CD14-positive monocyte (primary cell): ENCODE results near the gene DNAJC12. TPM values are rescaled to one million over a fixed set of nuclear protein-coding genes. Genes with fewer than 3 reads are reported as not detected.

ENCODE experiments used
- DNase-seq, 3 donors: peaks; one replicate each; pipeline ENCODE4 v3.0.0-alpha.2; 2011 to 2022
- H2AFZ ChIP-seq: 2 replicates; pipeline ENCODE4 v1.6.0; 2012; ENCODE audit warnings: mild to moderate bottlenecking, low read depth, low read length, inconsistent platforms; ENCODE audit not compliant: insufficient read depth, poor library complexity, severe bottlenecking
- H3K27ac ChIP-seq, 2 donors: 1 replicate in 1 of 2; 2 replicates in 1 of 2; pipeline ENCODE4 v1.5.1; 2012 to 2013; ENCODE audit warnings: low read length in 2 of 2, control low read depth in 1 of 2, inconsistent platforms in 1 of 2, low read depth in 1 of 2, mild to moderate bottlenecking in 1 of 2
- H3K27me3 ChIP-seq, 2 donors: one replicate each; pipeline versions ENCODE4 v1.6.0 to v1.6.1; 2011 to 2013; ENCODE audit warnings: low read length in 2 of 2; ENCODE audit not compliant: control insufficient read depth in 2 of 2, insufficient read depth in 2 of 2
- H3K36me3 ChIP-seq, 2 donors: replicated peaks in 1 of 2; 1 replicate in 1 of 2; 2 replicates in 1 of 2; pipeline versions ENCODE4 v1.5.1 to v1.6.1; 2012 to 2013; ENCODE audit warnings: low read length in 2 of 2, control low read depth in 1 of 2, inconsistent platforms in 1 of 2, mild to moderate bottlenecking in 1 of 2; ENCODE audit not compliant: insufficient read depth in 2 of 2, control insufficient read depth in 1 of 2
- H3K4me1 ChIP-seq, 2 donors: 1 replicate in 1 of 2; 2 replicates in 1 of 2; pipeline versions ENCODE4 v1.5.1 to v1.6.1; 2012 to 2013; ENCODE audit warnings: low read length in 2 of 2, control low read depth in 1 of 2, inconsistent platforms in 1 of 2, mild to moderate bottlenecking in 1 of 2, moderate library complexity in 1 of 2; ENCODE audit not compliant: insufficient read depth in 2 of 2, control insufficient read depth in 1 of 2
- H3K4me2 ChIP-seq: replicated peaks from 2 replicates; pipeline ENCODE3; 2012; ENCODE audit warnings: low read length, moderate library complexity, mild to moderate bottlenecking; ENCODE audit not compliant: poor library complexity, severe bottlenecking; ENCODE audit errors: extremely low read depth
- H3K4me3 ChIP-seq, 3 experiments: fragments of 200-600 bp in 1 of 3; sonication (generic) in 1 of 3; replicated peaks in 1 of 3; 1 replicate in 2 of 3; 2 replicates in 1 of 3; pipeline ENCODE4 v1.5.1; 2011 to 2013; ENCODE audit warnings: low read length in 3 of 3, mild to moderate bottlenecking in 3 of 3, control low read depth in 2 of 3, low read depth in 2 of 3, inconsistent platforms in 1 of 3, moderate library complexity in 1 of 3
- H3K79me2 ChIP-seq: 2 replicates; pipeline ENCODE4 v1.6.0; 2012; ENCODE audit warnings: mild to moderate bottlenecking, control low read depth, inconsistent platforms, low read length, moderate library complexity; ENCODE audit not compliant: insufficient read depth
- H3K9ac ChIP-seq: 2 replicates; pipeline ENCODE4 v1.6.0; 2017; ENCODE audit warnings: low read length, mild to moderate bottlenecking; ENCODE audit not compliant: insufficient read depth, poor library complexity, severe bottlenecking
- H3K9me3 ChIP-seq, 2 donors: replicated peaks in 1 of 2; 1 replicate in 1 of 2; 2 replicates in 1 of 2; pipeline versions ENCODE4 v1.5.1 to v1.6.1; 2012 to 2013; ENCODE audit warnings: low read length in 2 of 2, control low read depth in 1 of 2; ENCODE audit not compliant: control insufficient read depth in 1 of 2, insufficient read depth in 1 of 2
- H4K20me1 ChIP-seq: 2 replicates; pipeline ENCODE4 v1.6.0; 2012; ENCODE audit warnings: mild to moderate bottlenecking, low read length, control low read depth, moderate library complexity; ENCODE audit not compliant: insufficient read depth
- H3K27ac Mint-ChIP-seq, 7 donors: one replicate each; pipeline ENCODE4 v1.8.0; 2020; ENCODE audit warnings: mild to moderate bottlenecking in 7 of 7, mixed read lengths in 7 of 7, moderate library complexity in 6 of 7, inconsistent platforms in 2 of 7
- H3K27me3 Mint-ChIP-seq, 3 donors: one replicate each; pipeline ENCODE4 v1.8.0; 2021 to 2022; ENCODE audit warnings: low read depth in 3 of 3, mild to moderate bottlenecking in 3 of 3, mixed read lengths in 3 of 3, moderate library complexity in 3 of 3, inconsistent platforms in 1 of 3
- H3K36me3 Mint-ChIP-seq, 2 donors: one replicate each; pipeline ENCODE4 v1.8.0; 2020; ENCODE audit warnings: mixed read lengths in 2 of 2, inconsistent platforms in 1 of 2, mild to moderate bottlenecking in 1 of 2
- H3K4me1 Mint-ChIP-seq: one replicate; pipeline ENCODE4 v1.8.0; 2020; ENCODE audit warnings: mild to moderate bottlenecking, mixed read lengths
- H3K4me3 Mint-ChIP-seq, 2 donors: one replicate each; pipeline ENCODE4 v1.8.0; 2020; ENCODE audit warnings: mild to moderate bottlenecking in 2 of 2, mixed read lengths in 2 of 2, moderate library complexity in 1 of 2
- H3K9me3 Mint-ChIP-seq, 7 donors: one replicate each; pipeline ENCODE4 v1.8.0; 2020 to 2022; ENCODE audit warnings: mixed read lengths in 7 of 7, mild to moderate bottlenecking in 6 of 7, moderate library complexity in 6 of 7, inconsistent platforms in 2 of 7
- WGBS: methylation state at CpG from one replicate; pipeline ENCODE4 v1.1.5; 2013; ENCODE audit warnings: missing lambda C conversion rate; ENCODE audit not compliant: insufficient coverage; 5-methylcytosine and 5-hydroxymethylcytosine counted together
- intact Hi-C, 2 donors: fragments of 100-400 bp; cut with micrococcal nuclease; formaldehyde crosslinking; loops; one replicate each; pipeline versions ENCODE4 v1.15.0 to v1.15.1; 2023
- polyA plus RNA-seq, 3 donors: library from polyadenylated mRNA; depleted of rRNA in 1 of 3; unstranded in 2 of 3; stranded (reverse) in 1 of 3; fragments of 300-500 nt in 2 of 3; fragments of >200 nt in 1 of 3; fragmentation: Illumina TruSeq in 2 of 3; gene quantifications; 1 replicate in 2 of 3; 2 replicates in 1 of 3; pipeline ENCODE4 v1.2.3, GENCODE V29; 2012 to 2021
- TF ChIP-seq, protein P1 (sequence below): fragments of 200-600 bp; IDR thresholded peaks from one replicate; pipeline ENCODE4 v1.8.0; 2022; ENCODE audit warnings: antibody characterized with exemption, mild to moderate bottlenecking

The DNAJC12 gene
- polyA plus RNA-seq, 3 donors, result not detected

GRCh38 chr10:67793313-67793712 is 44.7 kb downstream of the DNAJC12 start:
- no peaks in the 10 kb centered on the region for H3K36me3 ChIP-seq
- no peak overlapping the region for H3K4me3 Mint-ChIP-seq
- H3K36me3 Mint-ChIP-seq, result no peaks in the 10 kb centered on the region
- H3K27me3 ChIP-seq, result no peaks in the 10 kb centered on the region
- no peaks in the 10 kb centered on the region for H3K9me3 ChIP-seq
- intact Hi-C loops, result no loop called here
- no peak overlapping the region for H2AFZ ChIP-seq
- H3K4me2 ChIP-seq, result no peak overlapping the region
- H3K4me1 Mint-ChIP-seq, result peaks cover 31% of the 10 kb centered on the region
- no peaks in the 10 kb centered on the region for H3K9me3 Mint-ChIP-seq
- H4K20me1 ChIP-seq, result no peaks in the 10 kb centered on the region
- H3K79me2 ChIP-seq, result no peaks in the 10 kb centered on the region
- no peak overlapping the region for H3K4me3 ChIP-seq
- no peak overlapping the region for H3K27ac ChIP-seq
- H3K4me1 ChIP-seq, result peaks cover 19 to 25% of the 10 kb centered on the region in 2 donors
- peaks cover 0 to 5% (median 0%) of the 10 kb centered on the region in 3 donors for H3K27me3 Mint-ChIP-seq
- WGBS, result 38% methylated on average over 1 of the region's 2 CpGs
- TF ChIP-seq, protein P1, sequence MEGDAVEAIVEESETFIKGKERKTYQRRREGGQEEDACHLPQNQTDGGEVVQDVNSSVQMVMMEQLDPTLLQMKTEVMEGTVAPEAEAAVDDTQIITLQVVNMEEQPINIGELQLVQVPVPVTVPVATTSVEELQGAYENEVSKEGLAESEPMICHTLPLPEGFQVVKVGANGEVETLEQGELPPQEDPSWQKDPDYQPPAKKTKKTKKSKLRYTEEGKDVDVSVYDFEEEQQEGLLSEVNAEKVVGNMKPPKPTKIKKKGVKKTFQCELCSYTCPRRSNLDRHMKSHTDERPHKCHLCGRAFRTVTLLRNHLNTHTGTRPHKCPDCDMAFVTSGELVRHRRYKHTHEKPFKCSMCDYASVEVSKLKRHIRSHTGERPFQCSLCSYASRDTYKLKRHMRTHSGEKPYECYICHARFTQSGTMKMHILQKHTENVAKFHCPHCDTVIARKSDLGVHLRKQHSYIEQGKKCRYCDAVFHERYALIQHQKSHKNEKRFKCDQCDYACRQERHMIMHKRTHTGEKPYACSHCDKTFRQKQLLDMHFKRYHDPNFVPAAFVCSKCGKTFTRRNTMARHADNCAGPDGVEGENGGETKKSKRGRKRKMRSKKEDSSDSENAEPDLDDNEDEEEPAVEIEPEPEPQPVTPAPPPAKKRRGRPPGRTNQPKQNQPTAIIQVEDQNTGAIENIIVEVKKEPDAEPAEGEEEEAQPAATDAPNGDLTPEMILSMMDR, result no peak
- H3K9ac ChIP-seq, result no peak overlapping the region
- H3K27ac Mint-ChIP-seq, result no peak overlapping the region
- no peak for DNase-seq

GRCh38 chr10:67792653-67793052 is 45.3 kb downstream of the DNAJC12 start:
- H3K4me3 Mint-ChIP-seq, result no peak overlapping the region
- no peak overlapping the region for H3K9ac ChIP-seq
- no peaks in the 10 kb centered on the region for H4K20me1 ChIP-seq
- H2AFZ ChIP-seq, result no peak overlapping the region
- no peak for DNase-seq
- no peak overlapping the region for H3K27ac ChIP-seq
- no peak overlapping the region for H3K27ac Mint-ChIP-seq
- TF ChIP-seq, protein P1, result no peak
- peaks cover 34% of the 10 kb centered on the region for H3K4me1 Mint-ChIP-seq
- H3K4me2 ChIP-seq, result no peak overlapping the region
- no peaks in the 10 kb centered on the region for H3K79me2 ChIP-seq
- no peaks in the 10 kb centered on the region for H3K36me3 ChIP-seq
- H3K9me3 Mint-ChIP-seq, result no peaks in the 10 kb centered on the region
- no peaks in the 10 kb centered on the region for H3K27me3 ChIP-seq
- H3K4me3 ChIP-seq, result no peak overlapping the region
- H3K9me3 ChIP-seq, result no peaks in the 10 kb centered on the region
- peaks cover 21 to 25% of the 10 kb centered on the region in 2 donors for H3K4me1 ChIP-seq
- no peaks in the 10 kb centered on the region for H3K36me3 Mint-ChIP-seq
- intact Hi-C loops, result no loop called here
- peaks cover 0 to 5% (median 0%) of the 10 kb centered on the region in 3 donors for H3K27me3 Mint-ChIP-seq
